Esophagus muscularis mucosa (tissue), 4 donors: ENCODE measurements around the gene EMCN. TPM values are rescaled to one million over a fixed set of nuclear protein-coding genes. Genes with fewer than 3 reads are reported as not detected.

Experiments used
- DNase-seq: peaks from one replicate; pipeline ENCODE4 v3.0.0-alpha.2; 2017; ENCODE audit errors: extremely low spot score
- H3K27ac ChIP-seq, 4 donors: fragments of 200-600 bp; sonication (generic); replicated peaks in 1 of 4; 1 replicate in 3 of 4; 2 replicates in 1 of 4; pipeline ENCODE4 v1.5.1; 2016 to 2019; ENCODE audit warnings: mild to moderate bottlenecking in 1 of 4
- H3K27me3 ChIP-seq, 4 donors: fragments of 200-600 bp; sonication (generic); one replicate each; pipeline versions ENCODE4 v1.5.1 to v1.6.0; 2016 to 2019
- H3K36me3 ChIP-seq, 4 donors: fragments of 200-600 bp; sonication (generic); one replicate each; pipeline ENCODE4 v1.5.1; 2016 to 2019
- H3K4me1 ChIP-seq, 4 donors: fragments of 200-600 bp; sonication (generic); one replicate each; pipeline ENCODE4 v1.5.1; 2016 to 2019
- H3K4me3 ChIP-seq, 4 donors: fragments of 200-600 bp; sonication (generic); 1 replicate in 2 of 4; 2 replicates in 2 of 4; pipeline ENCODE4 v1.5.1; 2016 to 2019; ENCODE audit warnings: mild to moderate bottlenecking in 4 of 4, moderate library complexity in 1 of 4
- H3K9me3 ChIP-seq, 4 donors: fragments of 200-600 bp; sonication (generic); 1 replicate in 3 of 4; 2 replicates in 1 of 4; pipeline ENCODE4 v1.5.1; 2016 to 2019
- CTCF ChIP-seq, 3 experiments: fragments of 200-600 bp in 2 of 3; fragments of 450-650 bp in 1 of 3; sonication (generic) in 2 of 3; IDR thresholded peaks; one replicate each; pipeline ENCODE4 v1.5.1; 2017 to 2019; ENCODE audit warnings: antibody characterized with exemption in 3 of 3, mild to moderate bottlenecking in 2 of 3, moderate library complexity in 1 of 3
- EP300 ChIP-seq: sonication (generic); formaldehyde crosslinking; IDR thresholded peaks from one replicate; pipeline ENCODE4 v1.6.1; 2017; ENCODE audit warnings: antibody characterized with exemption
- POLR2A ChIP-seq: fragments of 450-650 bp; IDR thresholded peaks from one replicate; pipeline ENCODE4 v1.6.1; 2017; ENCODE audit warnings: antibody characterized with exemption, moderate library complexity, mild to moderate bottlenecking, low read depth
- POLR2AphosphoS5 ChIP-seq, 2 donors: sonication (generic); formaldehyde crosslinking; IDR thresholded peaks; one replicate each; pipeline ENCODE4 v1.6.1; 2017; ENCODE audit warnings: antibody characterized with exemption in 2 of 2
- WGBS: methylation state at CpG from one replicate; pipeline ENCODE4 v1.1.5; 2018; 5-methylcytosine and 5-hydroxymethylcytosine counted together
- intact Hi-C: fragments of 100-400 bp; cut with DNase I; formaldehyde crosslinking; loops from one replicate; pipeline ENCODE4 v1.15.1; 2023
- total RNA-seq, 4 donors: library from RNA; depleted of rRNA; stranded (reverse); fragments of >200 nt; gene quantifications; one replicate each; pipeline versions ENCODE4 v1.1.0 to v1.2.1, GENCODE V29; 2016

The EMCN gene
- total RNA-seq, 4 donors from 2014 or later: 6.2 to 26.3 (median 16.2) TPM

GRCh38 chr4:100483796-100484195 is 34.0 kb downstream of the EMCN start:
- H3K27ac ChIP-seq: no peak overlapping the region
- WGBS: 73% methylated on average over 2 of the region's 2 CpGs
- peaks cover 0 to 5% (median 0%) of the 10 kb centered on the region in 4 donors for H3K36me3 ChIP-seq
- intact Hi-C loops: no loop called here
- no peak overlapping the region for H3K4me3 ChIP-seq
- TF ChIP-seq POLR2AphosphoS5 (IDR thresholded peaks at IDR 0.05) (no peak), CTCF (IDR thresholded peaks at IDR 0.05) (no peak), EP300 (no peak)
- no peaks in the 10 kb centered on the region for H3K9me3 ChIP-seq
- H3K27me3 ChIP-seq: no peaks in the 10 kb centered on the region
- no peak for DNase-seq
- no peaks in the 10 kb centered on the region for H3K4me1 ChIP-seq

- peaks cover 0 to 7% (median 0%) of the 10 kb centered on the region in 4 donors for H3K36me3 ChIP-seq
- 80% methylated on average over 1 of the region's 1 CpG for WGBS
- no peak for DNase-seq
Observed at GRCh38 chr4:100479971-100480370, 37.9 kb downstream of the EMCN start.

GRCh38 chr4:100469555-100469954 is 48.3 kb downstream of the EMCN start:
- Histone ChIP-seq H3K9me3 (peaks cover 0 to 3% (median 0%) of the 10 kb centered on the region in 4 donors), H3K27me3 (no peaks in the 10 kb centered on the region), H3K4me3 (no peak overlapping the region), H3K36me3 (no peaks in the 10 kb centered on the region), H3K4me1 (no peaks in the 10 kb centered on the region), H3K27ac (no peak overlapping the region)
- no peak for TF ChIP-seq EP300
- TF ChIP-seq CTCF (IDR thresholded peaks at IDR 0.05): no peak
- no peak for TF ChIP-seq POLR2AphosphoS5 (IDR thresholded peaks at IDR 0.05)
- no peak for TF ChIP-seq POLR2A
- no peak for DNase-seq
- WGBS: no CpG with 5 or more reads among the region's 1 CpG
- intact Hi-C loops: no loop called here

More at GRCh38 chr4:100479971-100480370, 37.9 kb downstream of the EMCN start:
- intact Hi-C loops: no loop called here
- Histone ChIP-seq H3K9me3 (no peaks in the 10 kb centered on the region), H3K4me1 (no peaks in the 10 kb centered on the region), H3K4me3 (no peak overlapping the region), H3K27me3 (no peaks in the 10 kb centered on the region), H3K27ac (no peak overlapping the region)
- no peak for TF ChIP-seq POLR2AphosphoS5 (IDR thresholded peaks at IDR 0.05)

GRCh38 chr4:100466501-100466900 is 51.3 kb downstream of the EMCN start:
- intact Hi-C loops: no loop called here
- H3K36me3 ChIP-seq: peaks cover 0 to 5% (median 0%) of the 10 kb centered on the region in 4 donors
- H3K4me1 ChIP-seq: no peaks in the 10 kb centered on the region
- H3K27me3 ChIP-seq: no peaks in the 10 kb centered on the region
- no peak for DNase-seq
- 68% methylated on average over 1 of the region's 1 CpG for WGBS
- no peak overlapping the region for H3K27ac ChIP-seq
- TF ChIP-seq CTCF (IDR thresholded peaks at IDR 0.05) (no peak), POLR2A (no peak), POLR2AphosphoS5 (IDR thresholded peaks at IDR 0.05) (no peak), EP300 (no peak)
- peaks cover 0 to 3% (median 0%) of the 10 kb centered on the region in 4 donors for H3K9me3 ChIP-seq
- no peak overlapping the region for H3K4me3 ChIP-seq

- no peak for TF ChIP-seq EP300
- no peak for DNase-seq
- Histone ChIP-seq H3K4me3 (no peak overlapping the region), H3K9me3 (no peaks in the 10 kb centered on the region), H3K36me3 (peaks cover 0 to 5% (median 0%) of the 10 kb centered on the region in 4 donors), H3K4me1 (no peaks in the 10 kb centered on the region), H3K27ac (no peak overlapping the region), H3K27me3 (no peaks in the 10 kb centered on the region)
- WGBS: 82% methylated on average over 5 of the region's 5 CpGs
- intact Hi-C loops: no loop called here
Observed at GRCh38 chr4:100461807-100462605, 55.8 kb downstream of the EMCN start.

GRCh38 chr4:100450449-100450848 is 67.4 kb downstream of the EMCN start:
- no peak overlapping the region for H3K4me3 ChIP-seq
- H3K9me3 ChIP-seq: no peaks in the 10 kb centered on the region
- no peak overlapping the region for H3K27ac ChIP-seq
- H3K4me1 ChIP-seq: no peaks in the 10 kb centered on the region
- TF ChIP-seq EP300 (no peak), POLR2AphosphoS5 (IDR thresholded peaks at IDR 0.05) (no peak), POLR2A (no peak), CTCF (IDR thresholded peaks at IDR 0.05) (no peak)
- H3K27me3 ChIP-seq: no peaks in the 10 kb centered on the region
- WGBS: 81% methylated on average over 2 of the region's 2 CpGs
- intact Hi-C loops: no loop called here
- no peaks in the 10 kb centered on the region for H3K36me3 ChIP-seq
- no peak for DNase-seq
